ENCODE data around the gene AUTS2.

DNA sequence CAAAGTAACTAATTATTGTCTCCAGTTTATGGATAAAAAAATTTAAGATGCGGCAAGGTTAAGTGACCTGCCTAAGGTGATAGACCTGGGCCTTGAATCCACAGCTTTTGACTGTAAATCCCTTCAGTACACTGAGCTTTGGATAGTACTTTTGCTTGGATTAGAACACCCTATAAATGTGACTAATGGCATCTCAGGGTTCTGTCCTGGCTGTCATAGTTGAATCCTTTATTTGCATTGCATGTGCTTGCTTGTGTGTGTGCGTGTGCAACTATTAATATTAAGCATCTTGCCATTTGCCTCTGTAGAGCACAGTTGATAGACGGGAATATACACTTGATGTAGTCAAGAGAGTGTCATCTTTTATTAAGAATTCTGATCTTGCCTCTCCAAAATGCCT, 228.0 kb downstream of the AUTS2 start:
- TF ChIP-seq, protein P1, sequence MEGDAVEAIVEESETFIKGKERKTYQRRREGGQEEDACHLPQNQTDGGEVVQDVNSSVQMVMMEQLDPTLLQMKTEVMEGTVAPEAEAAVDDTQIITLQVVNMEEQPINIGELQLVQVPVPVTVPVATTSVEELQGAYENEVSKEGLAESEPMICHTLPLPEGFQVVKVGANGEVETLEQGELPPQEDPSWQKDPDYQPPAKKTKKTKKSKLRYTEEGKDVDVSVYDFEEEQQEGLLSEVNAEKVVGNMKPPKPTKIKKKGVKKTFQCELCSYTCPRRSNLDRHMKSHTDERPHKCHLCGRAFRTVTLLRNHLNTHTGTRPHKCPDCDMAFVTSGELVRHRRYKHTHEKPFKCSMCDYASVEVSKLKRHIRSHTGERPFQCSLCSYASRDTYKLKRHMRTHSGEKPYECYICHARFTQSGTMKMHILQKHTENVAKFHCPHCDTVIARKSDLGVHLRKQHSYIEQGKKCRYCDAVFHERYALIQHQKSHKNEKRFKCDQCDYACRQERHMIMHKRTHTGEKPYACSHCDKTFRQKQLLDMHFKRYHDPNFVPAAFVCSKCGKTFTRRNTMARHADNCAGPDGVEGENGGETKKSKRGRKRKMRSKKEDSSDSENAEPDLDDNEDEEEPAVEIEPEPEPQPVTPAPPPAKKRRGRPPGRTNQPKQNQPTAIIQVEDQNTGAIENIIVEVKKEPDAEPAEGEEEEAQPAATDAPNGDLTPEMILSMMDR (IDR thresholded peaks at IDR 0.05 in 8 of 11, conservative IDR thresholded peaks at IDR 0.05 in 3 of 11) = no peak
- TF ChIP-seq POLR2AphosphoS5 (IDR thresholded peaks at IDR 0.05) (no peak), POLR2A (IDR thresholded peaks at IDR 0.05) (no peak)

Data from spleen (tissue), 7 donors.